HG03196 (cell line): ENCODE measurements around the gene C3orf22.
"Not testable (repeated sequence)": the region's sequence is repeated elsewhere in the genome, so short reads cannot be mapped to it uniquely, and the experiment has no call there.

ENCODE experiments used
- ATAC-seq: cut with Tn5 transposase; IDR thresholded peaks from one replicate; pipeline ENCODE4 v1.9.1; 2021; ENCODE audit not compliant: unreplicated experiment

The C3orf22 gene

DNA sequence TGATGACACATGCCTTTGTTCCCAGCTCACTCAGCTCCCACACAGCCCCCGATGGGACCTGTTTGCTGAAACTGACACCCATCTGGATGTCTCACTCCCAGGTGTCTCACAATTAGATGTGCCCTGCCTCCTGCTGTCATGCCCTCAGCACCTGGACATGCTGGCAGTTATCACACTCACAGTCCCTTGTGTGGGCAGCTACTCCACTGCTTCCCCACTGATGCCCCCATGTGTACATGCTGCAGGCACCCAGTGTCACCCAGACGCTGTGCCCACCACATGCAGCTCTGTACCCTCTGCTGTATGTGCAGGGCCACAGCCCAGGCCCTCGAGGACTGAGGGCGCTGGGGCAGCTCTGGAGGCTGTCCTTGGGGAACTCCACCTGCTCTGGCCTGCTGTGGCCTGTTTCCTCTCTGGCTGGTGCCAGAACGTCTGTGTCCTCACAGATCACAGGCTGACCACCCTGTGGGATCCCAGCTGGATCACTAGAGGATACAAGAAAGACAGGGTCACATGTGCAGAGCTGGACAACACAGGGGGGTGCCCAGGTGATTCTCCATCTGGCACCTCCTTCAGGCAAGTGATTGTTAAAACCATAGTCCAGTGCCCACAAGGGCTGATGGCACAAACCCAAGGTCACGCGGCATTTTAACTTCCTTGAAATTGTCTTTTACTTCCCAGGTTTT is 14.0 kb downstream of the C3orf22 start:
- no peak for ATAC-seq

DNA sequence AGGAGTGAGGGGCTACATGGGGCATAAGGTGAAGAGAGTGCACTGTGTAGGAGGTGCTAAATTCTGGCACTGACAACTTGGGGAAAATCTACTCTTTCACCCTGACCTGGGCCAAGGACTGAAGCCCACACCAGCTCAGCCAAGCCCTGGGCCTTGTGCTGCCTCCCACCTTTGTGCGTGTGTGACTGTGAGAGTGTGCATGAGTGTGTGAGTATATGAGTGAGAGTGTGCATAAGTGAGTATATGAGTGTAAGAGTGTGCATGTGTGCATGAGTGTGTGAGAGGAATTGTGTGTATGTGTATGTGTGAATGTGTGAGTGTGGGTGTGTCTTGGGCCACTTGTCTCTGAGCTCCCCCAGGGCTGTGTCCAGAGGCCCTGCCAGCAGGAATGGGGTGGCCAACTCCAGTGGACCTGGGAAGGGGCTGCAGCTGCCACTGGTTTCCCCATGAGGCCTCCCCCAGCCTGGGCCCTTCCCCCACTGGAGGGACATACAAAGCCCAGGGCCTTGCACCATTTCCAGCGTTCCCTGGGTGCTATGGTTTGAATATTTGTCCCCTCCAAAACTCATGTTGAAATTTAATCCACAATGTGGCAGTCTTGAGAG is 15.2 kb downstream of the C3orf22 start:
- ATAC-seq: no peak

DNA sequence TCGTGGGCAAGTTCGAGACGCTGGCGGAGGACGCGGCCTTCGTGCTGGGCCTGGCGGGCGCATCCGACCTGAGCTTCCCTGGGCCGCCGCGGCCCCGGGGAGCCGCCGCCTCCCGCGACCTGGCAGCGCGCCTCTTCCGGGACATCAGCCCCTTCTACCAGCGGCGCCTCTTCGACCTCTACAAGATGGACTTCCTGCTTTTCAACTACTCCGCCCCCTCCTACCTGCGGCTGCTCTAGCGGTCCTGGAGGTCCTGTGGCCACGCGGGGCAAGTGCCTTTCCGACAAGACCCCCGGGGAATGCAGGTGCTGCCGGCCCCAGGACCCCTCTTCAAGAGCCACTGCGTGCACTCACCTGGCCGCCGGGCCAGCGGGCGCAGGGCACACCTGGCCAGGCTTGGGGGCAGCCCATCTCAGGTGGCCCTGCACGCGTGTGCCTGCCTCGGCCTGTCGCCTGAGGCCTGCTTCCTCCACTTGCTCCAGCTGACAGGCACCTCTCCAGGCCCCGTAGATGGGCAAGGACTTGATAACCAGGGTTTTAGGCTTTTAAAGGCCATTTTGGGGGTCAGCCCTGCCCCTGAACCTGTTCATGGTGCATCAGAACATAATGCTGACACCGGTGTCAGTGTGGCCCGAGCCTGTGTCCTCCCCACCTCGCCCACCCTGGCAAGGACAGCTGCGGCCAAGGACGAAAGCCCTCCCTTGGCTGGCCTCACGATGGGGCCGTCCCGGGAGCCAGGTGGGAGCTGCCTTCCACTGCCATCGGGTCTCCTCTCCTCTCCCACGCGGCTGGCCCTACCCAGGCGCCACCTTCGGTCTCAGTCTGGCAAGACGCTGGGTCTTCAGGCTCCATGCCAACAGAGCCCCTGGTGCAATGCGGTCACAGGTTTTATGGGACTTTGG is 16.1 kb downstream of the C3orf22 start:
- no peak for ATAC-seq

DNA sequence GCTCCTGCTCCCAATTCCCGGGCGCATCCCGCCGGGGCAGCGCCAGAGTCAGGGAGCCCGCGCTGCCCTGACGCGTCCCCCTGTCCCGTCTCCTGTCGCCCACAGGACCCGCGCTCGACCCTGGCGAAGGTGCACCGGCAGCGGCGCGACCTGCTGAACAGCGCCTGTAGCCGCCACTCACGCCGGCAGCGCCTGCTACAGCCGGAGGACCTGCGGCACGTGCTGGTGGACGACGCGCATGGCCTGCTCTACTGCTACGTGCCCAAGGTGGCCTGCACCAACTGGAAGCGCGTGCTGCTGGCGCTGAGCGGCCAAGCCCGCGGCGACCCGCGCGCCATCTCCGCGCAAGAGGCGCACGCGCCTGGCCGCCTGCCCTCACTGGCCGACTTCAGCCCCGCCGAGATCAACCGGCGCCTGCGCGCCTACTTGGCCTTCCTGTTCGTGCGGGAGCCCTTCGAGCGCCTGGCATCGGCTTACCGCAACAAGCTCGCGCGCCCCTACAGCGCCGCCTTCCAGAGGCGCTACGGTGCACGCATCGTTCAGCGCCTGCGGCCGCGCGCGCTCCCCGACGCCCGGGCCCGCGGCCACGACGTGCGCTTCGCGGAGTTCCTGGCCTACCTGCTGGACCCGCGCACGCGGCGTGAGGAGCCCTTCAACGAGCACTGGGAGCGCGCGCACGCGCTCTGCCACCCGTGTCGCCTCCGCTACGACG is 16.9 kb downstream of the C3orf22 start:
- ATAC-seq: no peak

DNA sequence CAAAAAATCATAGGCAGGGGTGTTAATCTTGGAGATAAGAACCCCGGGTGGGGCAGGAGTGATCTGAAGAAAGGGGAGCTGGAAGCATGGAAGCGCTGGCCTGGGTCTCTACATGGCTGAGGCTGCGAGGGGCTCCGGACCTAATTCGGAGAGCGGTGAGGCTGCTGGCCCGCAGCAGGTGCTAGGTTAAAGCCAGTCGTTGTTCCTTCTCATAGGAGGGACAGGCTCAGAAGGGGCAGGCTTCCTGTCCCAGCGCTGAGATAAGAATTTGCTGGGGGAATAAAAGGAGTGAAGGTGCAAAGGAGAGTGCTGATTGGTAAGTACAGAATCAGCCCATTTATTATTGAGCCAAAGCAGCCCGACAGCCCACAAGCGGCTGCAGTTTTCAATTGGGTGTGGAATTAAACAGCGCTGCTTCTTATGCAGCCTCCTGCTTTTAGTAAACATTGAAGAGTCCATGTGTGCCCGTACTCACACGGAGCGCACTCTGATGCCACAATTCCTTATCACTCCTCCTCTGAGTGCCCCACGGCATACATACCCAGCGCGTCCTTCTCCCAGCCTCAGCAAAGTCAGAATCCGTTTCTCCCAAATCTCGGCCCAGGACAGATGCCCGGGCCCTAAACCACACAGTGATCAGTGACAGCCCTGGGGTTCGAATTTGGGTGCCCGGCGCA is 17.6 kb downstream of the C3orf22 start:
- ATAC-seq: no peak

DNA sequence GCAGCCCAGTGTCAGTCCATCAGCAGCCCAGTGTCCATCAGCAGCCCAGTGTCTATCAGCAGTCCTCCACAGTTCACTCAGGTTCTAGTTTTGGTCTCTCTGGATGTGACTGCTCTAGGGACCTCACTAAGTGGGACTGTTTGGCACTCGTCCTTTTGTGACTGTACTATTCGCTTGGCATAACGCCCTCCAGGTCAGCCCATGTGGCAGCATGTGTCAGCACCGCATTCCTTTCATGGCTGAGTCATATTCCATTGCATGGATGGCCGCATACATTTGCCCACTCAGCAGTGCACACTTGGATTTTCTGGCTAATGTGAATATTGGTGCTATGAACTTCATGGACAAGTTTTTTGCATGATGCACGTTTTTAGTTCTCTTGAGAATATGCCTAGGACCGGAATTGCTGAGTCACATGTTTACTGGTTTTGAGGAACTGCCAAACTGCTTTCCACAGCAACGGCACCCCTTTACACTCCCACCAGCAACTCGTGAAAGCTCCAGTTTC is 18.3 kb downstream of the C3orf22 start:
- ATAC-seq: no peak

DNA sequence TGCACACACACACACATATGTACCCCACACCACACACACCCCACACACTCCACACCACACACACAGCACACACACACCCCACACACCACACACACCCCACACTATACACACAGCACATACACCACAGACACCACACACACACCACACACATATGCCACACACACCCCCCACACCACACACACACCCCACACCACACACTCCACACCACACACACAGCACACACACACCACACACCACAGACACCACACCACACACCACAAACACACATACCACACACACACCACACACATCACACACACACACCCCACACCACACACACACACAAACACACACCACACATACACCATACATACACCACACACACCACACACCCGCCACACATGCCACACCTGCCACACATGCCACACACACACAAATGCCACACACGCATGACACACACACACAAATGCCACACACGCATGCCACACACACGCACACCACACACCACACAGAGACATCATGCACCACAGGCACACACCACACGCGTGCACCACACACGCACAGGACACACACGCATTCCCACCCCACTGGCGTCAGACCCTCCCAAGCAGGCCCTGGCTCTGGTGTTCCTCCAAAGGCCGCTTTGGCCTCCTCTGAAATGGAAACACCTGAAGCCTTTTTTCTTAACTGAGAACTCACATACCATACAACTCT is 19.0 kb downstream of the C3orf22 start:
- ATAC-seq: no peak

DNA sequence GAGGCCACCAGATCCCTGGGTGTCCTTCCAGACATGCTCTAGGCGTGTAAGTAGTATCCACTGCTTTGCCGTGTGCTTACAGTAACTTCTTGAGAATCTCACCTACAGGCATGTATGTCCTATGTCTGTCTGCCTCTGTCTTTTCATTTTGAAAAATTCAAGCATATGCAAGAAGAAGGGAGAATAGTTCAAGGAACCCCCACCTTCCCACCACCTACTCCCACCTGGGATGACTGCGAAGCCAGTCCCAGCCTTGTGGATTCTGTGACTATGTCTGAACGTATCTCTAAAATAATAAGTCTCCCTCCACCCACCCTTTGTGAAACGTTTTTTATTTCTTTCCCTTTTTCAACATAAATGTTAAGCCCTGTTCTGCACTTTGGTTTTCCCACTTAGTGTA is 19.8 kb downstream of the C3orf22 start:
- no peak for ATAC-seq

DNA sequence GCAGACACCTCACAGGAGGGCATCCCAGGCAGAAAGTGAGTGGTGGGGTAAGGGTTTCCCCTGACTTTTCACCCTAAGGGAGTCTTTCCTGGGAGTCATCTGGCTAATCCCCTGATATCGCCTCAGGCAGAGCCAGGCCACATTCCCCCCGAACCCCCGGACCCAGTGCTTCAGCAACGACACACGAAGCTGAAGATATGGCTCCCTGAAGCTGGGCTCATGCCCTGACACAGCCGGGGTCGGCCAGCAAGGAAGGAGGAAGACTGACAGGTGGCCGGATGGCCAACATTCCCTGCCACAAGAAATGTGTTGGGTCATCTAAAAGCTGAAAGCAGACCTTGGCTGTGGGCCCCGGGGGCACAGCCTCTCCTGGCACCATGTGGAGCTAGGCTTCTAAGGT is 20.4 kb downstream of the C3orf22 start:
- no peak for ATAC-seq

DNA sequence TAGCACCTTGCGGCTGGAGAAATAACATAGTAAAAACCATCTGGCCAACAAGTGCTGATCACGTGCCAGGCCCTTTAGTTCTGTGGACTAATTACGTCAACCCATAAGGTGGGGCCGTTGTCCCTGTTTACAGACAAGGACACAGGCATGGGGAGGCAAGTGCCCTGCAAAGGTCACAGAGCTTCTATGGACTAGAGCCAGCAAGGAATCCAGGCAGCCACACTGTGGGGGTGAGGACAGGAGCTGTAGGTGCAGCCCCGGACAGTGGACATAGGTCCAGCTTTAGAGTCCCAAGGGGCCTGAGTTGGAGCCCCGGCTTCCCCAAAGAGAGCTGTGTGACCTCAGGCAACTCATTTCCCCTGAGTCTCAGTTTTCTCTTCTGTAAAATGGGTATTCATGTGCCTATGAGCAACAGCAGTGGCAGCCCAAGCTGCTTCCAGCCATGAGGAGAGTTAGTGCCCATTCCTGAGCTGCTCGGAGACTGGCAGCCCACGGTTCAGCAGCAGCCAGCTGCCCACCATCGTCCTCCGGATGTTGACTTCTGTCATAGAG is 20.9 kb downstream of the C3orf22 start:
- no peak for ATAC-seq

DNA sequence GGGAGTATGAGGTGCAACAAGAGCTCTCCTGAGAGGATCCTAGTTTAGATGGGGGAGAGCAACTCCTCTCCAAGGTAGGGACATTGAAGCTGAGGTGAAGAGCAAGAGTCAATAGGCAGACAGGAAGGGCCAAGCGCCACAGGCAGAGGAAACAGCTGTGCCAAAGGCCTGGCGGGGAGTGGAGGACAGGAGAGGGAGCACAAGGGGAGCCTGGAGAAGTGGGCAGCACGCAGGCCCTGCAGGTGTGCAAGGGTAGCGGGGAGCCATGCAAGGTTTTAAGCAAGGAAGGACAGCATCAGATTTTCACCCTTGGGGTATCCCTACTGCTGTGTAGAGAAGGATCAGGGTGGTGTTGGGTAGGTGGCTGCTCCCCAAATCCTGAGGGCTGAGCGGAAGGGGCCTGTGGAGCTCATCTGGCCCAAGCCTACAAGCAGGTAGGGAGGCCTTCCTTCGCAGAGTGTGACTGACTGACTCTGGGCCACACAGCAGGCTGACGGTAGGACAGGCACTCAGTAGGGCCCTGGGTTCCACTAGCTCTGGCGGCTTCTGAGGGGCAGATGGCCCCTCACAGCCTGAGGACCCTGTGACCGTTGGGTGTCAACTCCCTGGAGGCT is 21.5 kb downstream of the C3orf22 start:
- no peak for ATAC-seq

DNA sequence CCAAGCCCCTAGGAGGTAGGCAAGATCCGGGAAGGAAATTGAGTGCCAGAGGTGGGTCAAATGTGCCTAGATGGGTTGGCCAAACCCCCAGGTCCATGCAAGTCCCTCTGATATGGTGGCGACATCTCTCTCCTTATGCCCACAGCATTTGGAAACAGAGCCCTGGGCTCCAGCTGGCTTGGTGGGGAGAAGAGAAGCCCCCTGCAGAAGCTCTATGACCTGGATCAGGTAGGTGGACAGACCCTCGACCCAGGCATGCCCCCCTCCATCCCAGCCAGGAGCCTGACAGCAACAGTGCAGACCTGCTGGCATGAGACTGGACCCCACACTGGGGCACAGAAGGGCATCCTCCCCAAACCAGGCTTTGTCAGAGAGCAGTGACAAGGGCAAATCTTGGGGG is 22.6 kb downstream of the C3orf22 start:
- ATAC-seq: no peak

DNA sequence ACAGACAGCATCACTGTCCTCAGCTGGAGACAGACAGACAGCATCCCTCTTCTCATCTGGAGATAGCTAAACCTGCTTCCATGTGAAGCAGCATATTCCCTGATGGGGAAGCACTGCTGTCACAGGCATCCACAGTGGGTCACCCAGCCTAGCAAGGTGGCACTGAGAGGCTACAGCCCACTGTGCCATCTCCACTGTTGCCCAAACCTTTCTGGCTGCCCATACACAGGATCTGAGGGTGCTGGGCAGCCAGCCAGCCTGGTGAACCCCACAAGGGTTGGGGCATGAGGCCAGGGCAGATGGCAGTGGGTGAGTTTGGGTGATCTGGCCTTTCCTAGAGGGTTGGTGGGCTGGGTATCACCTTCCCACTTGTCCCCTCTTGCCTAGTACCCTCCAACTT is 23.1 kb downstream of the C3orf22 start:
- no peak for ATAC-seq

DNA sequence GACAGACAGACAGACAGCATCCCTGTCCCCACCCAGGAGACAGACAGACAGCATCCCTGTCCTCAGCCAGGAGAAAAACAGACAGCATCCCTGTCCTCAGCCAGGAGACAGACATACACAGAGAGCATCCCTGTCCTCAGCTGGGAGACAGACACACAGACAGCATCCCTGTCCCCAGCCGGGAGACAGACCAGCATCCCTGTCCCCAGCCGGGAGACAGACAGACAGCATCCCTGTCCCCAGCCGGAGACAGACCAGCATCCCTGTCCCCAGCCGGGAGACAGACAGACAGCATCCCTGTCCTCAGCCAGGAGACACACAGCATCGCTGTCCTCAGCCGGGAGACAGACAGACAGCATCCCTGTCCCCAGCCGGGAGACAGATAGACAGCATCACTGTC is 24.0 kb downstream of the C3orf22 start:
- not testable (repeated sequence) for ATAC-seq

DNA sequence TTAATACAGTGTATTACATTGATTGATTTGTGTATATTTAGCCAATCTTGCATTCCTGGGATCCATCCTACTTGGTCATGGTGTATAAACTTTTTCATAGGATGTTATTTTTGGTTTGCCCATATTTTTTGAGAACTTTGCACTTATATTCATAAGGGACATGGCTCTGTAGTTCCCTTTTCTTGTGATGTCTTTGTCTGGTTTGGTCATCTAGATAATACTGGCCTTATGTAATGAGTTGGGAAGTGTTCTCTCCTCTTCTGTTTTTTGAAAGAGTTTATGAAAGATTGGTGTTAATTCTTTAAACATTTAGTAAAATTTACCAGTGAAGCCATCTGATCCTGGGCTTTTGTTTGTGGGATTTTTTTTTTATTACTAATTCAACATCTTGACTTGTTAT is 25.2 kb downstream of the C3orf22 start:
- no peak for ATAC-seq

DNA sequence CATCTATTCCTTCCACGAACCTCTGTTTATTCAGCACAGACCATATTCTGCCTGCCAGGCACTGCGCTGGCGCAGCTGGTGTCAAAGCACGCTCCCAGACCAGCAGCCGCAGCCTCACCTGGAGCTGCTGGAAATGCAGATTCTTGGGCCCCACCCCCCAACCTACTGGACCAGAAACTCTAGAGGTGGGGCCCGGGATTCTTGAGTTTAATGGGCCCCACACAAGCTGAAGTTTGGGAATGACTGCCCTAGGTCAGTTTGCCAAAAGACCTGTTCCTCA is 27.7 kb downstream of the C3orf22 start:
- ATAC-seq: no peak

DNA sequence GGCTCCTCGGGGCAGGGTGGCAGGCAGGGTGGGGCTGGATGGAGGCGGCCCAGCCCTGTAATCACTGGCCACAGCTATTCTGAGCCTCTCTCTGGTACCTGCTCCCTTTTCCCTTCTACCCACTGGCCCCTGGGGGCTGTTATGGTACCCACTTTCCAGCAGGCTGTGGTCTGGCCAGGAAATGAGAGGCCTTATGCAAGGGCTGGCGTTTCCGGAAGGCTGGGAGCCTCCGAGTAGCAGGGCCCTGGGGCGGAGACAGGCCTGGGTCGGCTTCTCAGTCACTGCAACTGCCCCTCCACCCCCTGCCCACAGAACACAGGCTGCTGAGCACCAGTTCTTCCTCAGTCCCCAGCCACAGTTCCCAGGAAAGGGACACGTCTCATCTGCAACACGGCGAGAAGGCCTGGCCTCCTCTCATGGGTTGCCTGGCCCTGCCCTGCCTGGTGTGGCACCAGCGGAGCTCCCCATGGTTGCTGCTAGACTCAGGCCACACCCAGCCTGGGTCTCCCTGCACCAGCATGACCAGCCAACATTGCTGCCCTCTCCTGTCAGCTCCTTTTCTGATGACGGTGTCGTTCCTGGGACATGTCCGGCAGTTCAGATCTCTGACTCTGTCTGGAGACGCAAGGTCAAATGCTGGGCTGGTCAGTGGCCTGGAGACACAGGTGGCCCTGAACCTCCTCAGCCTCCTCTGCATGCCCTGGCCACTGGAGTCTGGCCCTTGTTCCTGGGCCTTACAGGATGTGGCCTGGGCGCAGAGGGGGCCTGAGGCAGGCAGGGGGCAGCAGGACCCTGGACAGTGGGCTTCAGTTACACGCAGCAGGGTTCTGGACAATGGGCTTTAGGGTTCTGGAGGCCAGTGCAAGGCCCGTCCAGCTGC is 28.3 kb downstream of the C3orf22 start:
- ATAC-seq: no peak

DNA sequence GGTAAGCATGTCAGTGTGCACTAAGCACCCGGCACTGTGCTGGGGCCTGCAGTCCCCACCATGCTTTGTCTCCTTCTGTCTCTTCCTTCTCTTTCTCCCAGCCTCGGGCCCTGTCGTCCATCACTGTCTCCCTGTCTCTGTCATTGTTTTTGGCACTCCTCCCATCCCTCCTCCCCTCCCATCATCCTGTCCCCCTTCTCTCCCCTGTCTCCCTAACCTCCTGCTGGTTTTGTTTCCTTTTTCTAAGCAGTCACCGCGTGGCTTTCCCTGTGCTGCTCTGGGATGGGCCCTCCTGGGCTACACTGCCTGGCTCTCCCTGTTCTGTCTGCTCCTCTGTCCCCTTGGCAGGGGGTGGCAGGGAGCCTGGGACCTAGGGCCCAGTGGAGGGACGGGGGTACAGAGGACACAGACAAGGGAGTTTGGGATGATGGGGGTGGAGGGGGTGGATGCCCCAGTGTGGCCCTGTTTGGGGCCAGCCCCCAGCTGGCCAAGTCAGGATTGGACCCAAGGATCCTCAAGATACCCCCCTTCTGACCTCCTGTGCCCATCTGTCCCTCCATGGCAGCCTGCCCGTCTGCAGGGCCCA is 29.1 kb downstream of the C3orf22 start:
- no peak for ATAC-seq
